Activated CD4-positive, alpha-beta T cell treated with anti-CD3 and anti-CD28 coated beads for 1 hour (primary cell): ENCODE measurements around the gene RPS17.
"Not testable (repeated sequence)": the region's sequence is repeated elsewhere in the genome, so short reads cannot be mapped to it uniquely, and the experiment has no call there.

Experiments
- DNase-seq: peaks from one replicate; pipeline ENCODE4 v3.0.0-alpha.2; 2020

The RPS17 gene

DNA sequence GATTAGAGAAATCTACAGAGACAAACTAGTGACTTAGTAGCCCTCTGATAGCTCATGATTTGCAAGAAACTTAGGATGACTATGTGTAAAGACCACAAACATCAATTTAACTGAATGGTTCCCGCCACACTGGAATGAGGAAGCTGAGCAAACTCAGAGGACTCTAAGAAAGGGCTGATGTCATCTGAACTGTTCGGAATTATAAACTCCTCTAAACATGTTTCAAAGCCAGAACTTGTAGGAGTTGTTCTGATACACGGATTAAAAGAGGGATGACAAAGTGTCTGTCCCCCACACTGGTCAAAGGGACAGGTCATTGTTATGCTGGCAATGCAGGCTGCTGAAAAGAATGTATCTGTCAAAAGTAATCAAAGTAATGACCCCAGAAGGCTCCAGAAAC, 34.4 kb downstream of the RPS17 start:
- not testable (repeated sequence) for DNase-seq

DNA sequence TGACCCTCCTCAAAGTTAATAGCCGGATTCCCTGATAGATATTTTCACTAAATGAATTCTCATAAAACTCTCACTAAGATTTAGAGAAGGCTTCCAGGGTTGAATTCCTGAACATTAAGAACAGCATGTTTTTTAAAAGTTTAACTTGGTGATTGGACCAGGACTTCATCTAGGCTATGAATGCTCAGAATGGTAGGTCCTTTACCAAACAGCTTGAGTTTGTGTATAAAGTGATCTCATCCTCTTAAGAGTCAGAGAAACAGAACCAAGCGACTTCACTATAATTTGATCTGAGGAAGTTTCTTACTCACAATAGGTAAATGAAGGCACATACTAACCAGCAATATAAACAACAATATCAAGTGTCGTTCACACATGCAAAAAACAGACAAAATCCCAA, 36.2 kb downstream of the RPS17 start:
- DNase-seq: not testable (repeated sequence)

DNA sequence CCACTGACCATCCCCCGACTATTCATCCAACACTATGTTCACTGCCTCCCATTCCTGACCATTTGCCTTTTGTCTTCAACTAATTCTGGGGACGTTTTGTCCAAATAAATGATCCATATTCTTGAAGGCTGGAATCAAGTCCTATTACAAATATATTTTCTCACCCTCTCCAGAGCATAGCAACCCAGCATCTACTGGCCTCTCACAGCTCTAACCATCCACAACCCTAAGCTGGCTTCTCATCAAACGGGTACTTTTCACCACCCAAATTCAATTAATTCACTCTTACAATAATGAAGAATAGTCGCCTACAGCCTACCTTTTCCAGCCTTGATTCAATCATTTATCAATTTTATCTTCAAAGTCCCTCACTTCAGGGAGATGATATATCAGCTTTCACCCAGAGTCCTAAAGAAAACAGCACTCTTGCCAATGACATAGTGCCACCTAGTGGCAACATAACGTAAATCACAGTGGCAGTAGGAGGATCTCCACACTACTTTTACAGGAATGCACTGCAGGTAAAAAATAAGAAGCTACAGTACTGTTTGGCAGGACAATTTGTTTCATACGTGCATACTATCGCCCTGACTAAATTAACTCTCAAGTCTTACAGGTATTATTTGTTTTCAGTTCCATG, 37.4 kb downstream of the RPS17 start:
- not testable (repeated sequence) for DNase-seq

DNA sequence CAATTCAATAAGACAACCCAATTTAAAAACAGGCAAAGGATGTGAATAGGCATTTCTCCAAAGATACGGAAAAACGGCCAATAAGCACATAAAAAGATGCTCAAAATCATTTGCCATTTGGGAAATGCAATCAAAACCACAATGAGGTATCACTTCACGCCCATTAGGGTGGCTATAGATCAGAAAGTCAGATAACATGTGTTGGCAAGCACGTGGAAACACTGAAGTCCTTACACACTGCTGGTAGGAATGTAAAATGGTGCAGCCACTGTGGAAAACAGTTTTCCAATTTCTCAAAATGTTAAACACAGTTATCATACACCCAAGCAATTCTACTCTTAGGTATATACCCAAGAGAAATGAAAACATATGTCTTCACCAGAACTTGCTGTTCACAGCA, 39.5 kb downstream of the RPS17 start:
- not testable (repeated sequence) for DNase-seq

- DNase-seq: not testable (repeated sequence)
Measured at GRCh38 chr15:82497978-82498377, 42.3 kb downstream of the RPS17 start.

DNA sequence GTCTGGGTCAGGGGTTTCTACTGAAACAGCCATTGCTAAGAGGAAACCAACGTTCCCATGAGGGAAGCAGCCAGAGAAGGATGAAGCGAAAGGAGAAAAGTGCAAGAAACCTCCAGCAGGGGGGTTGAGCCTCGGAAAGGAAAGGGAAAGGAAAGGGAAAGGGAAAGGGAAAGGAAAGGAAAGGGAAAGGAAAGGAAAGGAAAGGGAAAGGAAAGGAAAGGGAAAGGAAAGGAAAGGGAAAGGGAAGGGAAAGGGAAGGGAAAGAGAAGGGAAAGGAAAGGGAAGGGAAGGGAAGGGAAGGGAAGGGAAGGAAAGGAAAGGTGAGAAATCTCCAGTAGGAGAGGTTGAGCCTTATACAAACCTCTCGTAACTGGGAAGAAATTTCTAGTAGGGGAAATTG, 52.0 kb downstream of the RPS17 start:
- not testable (repeated sequence) for DNase-seq

DNA sequence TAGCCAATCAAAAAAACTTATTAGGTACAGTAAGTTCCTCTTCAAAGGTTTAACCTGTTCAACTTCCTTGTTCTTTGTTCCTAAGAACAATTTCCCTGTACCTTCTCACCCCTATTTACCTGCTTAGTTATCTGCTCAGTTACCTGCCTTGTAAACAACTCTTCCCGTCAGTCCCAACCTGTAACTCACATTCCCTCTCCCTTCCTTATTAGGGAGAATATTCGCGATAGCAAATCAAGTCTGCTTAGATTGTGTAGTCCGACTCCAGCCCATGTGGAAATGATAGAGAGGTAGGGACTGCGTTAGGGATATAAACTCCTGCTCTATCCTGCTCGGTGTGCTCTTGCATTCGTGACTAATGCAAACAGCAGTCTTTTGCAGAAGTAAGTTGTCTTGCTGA, 53.2 kb downstream of the RPS17 start:
- not testable (repeated sequence) for DNase-seq
